Heart left ventricle (tissue), 16 donors: ENCODE results near the gene FLVCR2. TPM values are rescaled to one million over a fixed set of nuclear protein-coding genes. Genes with fewer than 3 reads are reported as not detected.

Experiments used
- ATAC-seq, 4 donors: fragments of 200-7000 bp; cut with Tn5 transposase; one replicate each; pipeline ENCODE4 v1.9.1; 2020 to 2022; ENCODE audit warnings: moderate library complexity in 4 of 4, mild to moderate bottlenecking in 3 of 4, moderate number of reproducible peaks in 1 of 4
- DNase-seq, 5 donors: peaks; one replicate each; pipeline ENCODE4 v3.0.0-alpha.2; 2020
- H3K27ac ChIP-seq, 12 donors: fragments of 200-600 bp; sonication (generic) in 4 of 12; one replicate each; pipeline versions ENCODE4 v1.5.0 to v1.8.0; 2016 to 2022; ENCODE audit warnings: mild to moderate bottlenecking in 2 of 12
- H3K27me3 ChIP-seq, 9 donors: fragments of 200-600 bp; sonication (generic) in 2 of 9; one replicate each; pipeline versions ENCODE4 v1.5.1 to v1.8.0; 2016 to 2022; ENCODE audit warnings: mild to moderate bottlenecking in 3 of 9
- H3K36me3 ChIP-seq, 9 donors: fragments of 200-600 bp; sonication (generic) in 2 of 9; one replicate each; pipeline versions ENCODE4 v1.5.0 to v1.8.0; 2018 to 2022; ENCODE audit warnings: mild to moderate bottlenecking in 2 of 9
- H3K4me1 ChIP-seq, 12 donors: fragments of 200-600 bp; sonication (generic) in 4 of 12; one replicate each; pipeline versions ENCODE4 v1.5.0 to v1.8.0; 2016 to 2022; ENCODE audit warnings: mild to moderate bottlenecking in 3 of 12
- H3K4me3 ChIP-seq, 12 donors: fragments of 200-600 bp; sonication (generic) in 4 of 12; one replicate each; pipeline versions ENCODE4 v1.5.0 to v1.8.0; 2017 to 2022; ENCODE audit warnings: mild to moderate bottlenecking in 9 of 12, moderate library complexity in 4 of 12
- H3K9me3 ChIP-seq, 12 donors: fragments of 200-600 bp; sonication (generic) in 4 of 12; one replicate each; pipeline versions ENCODE4 v1.5.0 to v1.8.0; 2016 to 2022; ENCODE audit warnings: mild to moderate bottlenecking in 1 of 12
- POLR2A ChIP-seq, 2 donors: fragments of 450-650 bp; IDR thresholded peaks; one replicate each; pipeline ENCODE4 v1.6.1; 2017; ENCODE audit warnings: antibody characterized with exemption in 2 of 2, mild to moderate bottlenecking in 2 of 2, moderate library complexity in 2 of 2
- WGBS, 4 donors: extraction: QIAGEN DNeasy Blood & Tissue Kit in 2 of 4; methylation state at CpG; one replicate each; pipeline versions ENCODE4 v1.1.5 to v1.1.7; 2013 to 2018; 5-methylcytosine and 5-hydroxymethylcytosine counted together
- intact Hi-C, 10 donors: fragments of 100-400 bp; cut with DNase I; formaldehyde crosslinking; loops; one replicate each; pipeline versions ENCODE4 v1.11.1 to v1.14.2; 2022
- polyA plus RNA-seq, 2 donors: library from polyadenylated mRNA; stranded (reverse); fragments of 200-250 nt; gene quantifications; one replicate each; pipeline ENCODE4 v1.2.3, GENCODE V29; 2013
- total RNA-seq, 9 donors: library from RNA; depleted of rRNA in 2 of 9; stranded (reverse); fragments of >200 nt in 2 of 9; fragmentation: NEBNext Ultra II Directional in 3 of 9; extraction: Animal tissue kit (Norgen Biotek cat#: 25700) in 3 of 9; gene quantifications; one replicate each; pipeline versions ENCODE4 v1.1.0 to v1.2.4, GENCODE V29; 2016 to 2023
- TF ChIP-seq, protein P1 (sequence below), 12 donors: fragments of 200-600 bp; sonication (generic) in 4 of 12; IDR thresholded peaks; one replicate each; pipeline versions ENCODE4 v1.5.0 to v1.8.0; 2018 to 2022; ENCODE audit warnings: antibody characterized with exemption in 12 of 12, mild to moderate bottlenecking in 5 of 12
- donor health status: ischemic (EF 13 %, LVEDD 7.1; RV severe dilation, severe dysfunction).
- donor health status: healthy with polysubstance abuse.
- donor health status: DM: no; HTN: yes; CAD: no.
- donor health status: DM: no; HTN: no; CAD: no.
- donor health status: ischemic (EF 25% LVEDD 6.9; RV normal size, moderate dysfunction).
- donor health status: ischemic (EF 25% LVEDD 5.7; RV mildly dilated, moderate dysfunction).
- donor health status: healthy.
- donor health status: DM: yes; HTN: yes; CAD: no.
- donor health status: ischemic (EF 35%, LVEDD 5.7; RV mildly dilated, moderate dysfunction).
- donor health status: nonischemic (EF 11% LVEDD 7.7; RV severe dilation, severe dysfunction).
- donor health status: DM: yes; HTN: yes; CAD: no.
- donor health status: PGD.
- donor health status: ischemic (EF 29% LVEDD 5.4; RV normal size, mild dysfunction).
- donor health status: nonischemic (EF 23%, LVEDD 6.1; RV moderate dilation, normal function).

FLVCR2 gene
- total and polyA plus RNA-seq, 11 donors: 0.50 to 11.7 (median 1.6) TPM

DNA sequence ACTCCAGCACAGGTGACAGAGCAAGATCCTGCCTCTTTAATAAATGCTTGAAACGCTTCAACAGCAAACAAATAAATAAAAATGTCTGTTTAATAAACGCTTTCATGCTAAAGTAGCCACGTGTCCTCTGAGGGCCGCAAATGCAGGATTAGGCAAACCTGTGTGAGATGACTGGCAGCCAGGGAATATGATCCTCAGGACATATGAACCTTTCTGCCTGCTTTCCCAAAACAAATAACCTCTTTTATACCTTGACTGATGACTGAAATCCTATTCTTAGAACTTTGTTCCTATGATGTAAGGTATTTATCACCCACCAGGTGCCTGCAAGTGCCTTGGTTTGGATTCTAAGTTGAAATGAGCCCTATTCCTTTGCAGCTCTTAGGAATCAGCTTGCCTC is 14.5 kb upstream of the FLVCR2 start:
- DNase-seq (no peak), ATAC-seq (no peak)
- no peaks in the 10 kb centered on the region for H3K27me3 ChIP-seq
- intact Hi-C loops: loop anchor here in 5 of 10 donors (5.0 kb wide), 2 partner anchors 67 to 257 kb away; no protein-coding TSS in a partner anchor
- H3K9me3 ChIP-seq: no peaks in the 10 kb centered on the region
- TF ChIP-seq, protein P1, sequence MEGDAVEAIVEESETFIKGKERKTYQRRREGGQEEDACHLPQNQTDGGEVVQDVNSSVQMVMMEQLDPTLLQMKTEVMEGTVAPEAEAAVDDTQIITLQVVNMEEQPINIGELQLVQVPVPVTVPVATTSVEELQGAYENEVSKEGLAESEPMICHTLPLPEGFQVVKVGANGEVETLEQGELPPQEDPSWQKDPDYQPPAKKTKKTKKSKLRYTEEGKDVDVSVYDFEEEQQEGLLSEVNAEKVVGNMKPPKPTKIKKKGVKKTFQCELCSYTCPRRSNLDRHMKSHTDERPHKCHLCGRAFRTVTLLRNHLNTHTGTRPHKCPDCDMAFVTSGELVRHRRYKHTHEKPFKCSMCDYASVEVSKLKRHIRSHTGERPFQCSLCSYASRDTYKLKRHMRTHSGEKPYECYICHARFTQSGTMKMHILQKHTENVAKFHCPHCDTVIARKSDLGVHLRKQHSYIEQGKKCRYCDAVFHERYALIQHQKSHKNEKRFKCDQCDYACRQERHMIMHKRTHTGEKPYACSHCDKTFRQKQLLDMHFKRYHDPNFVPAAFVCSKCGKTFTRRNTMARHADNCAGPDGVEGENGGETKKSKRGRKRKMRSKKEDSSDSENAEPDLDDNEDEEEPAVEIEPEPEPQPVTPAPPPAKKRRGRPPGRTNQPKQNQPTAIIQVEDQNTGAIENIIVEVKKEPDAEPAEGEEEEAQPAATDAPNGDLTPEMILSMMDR (IDR thresholded peaks at IDR 0.05): no peak
- no peak for TF ChIP-seq POLR2A (IDR thresholded peaks at IDR 0.05)
- peaks cover 0 to 17% (median 0%) of the 10 kb centered on the region in 12 donors for H3K4me1 ChIP-seq
- 83 to 88% (median 84%) methylated on average over 4 of the region's 4 CpGs for WGBS, 4 donors
- H3K36me3 ChIP-seq: no peaks in the 10 kb centered on the region
- H3K27ac ChIP-seq: no peak overlapping the region
- H3K4me3 ChIP-seq: no peak overlapping the region

DNA sequence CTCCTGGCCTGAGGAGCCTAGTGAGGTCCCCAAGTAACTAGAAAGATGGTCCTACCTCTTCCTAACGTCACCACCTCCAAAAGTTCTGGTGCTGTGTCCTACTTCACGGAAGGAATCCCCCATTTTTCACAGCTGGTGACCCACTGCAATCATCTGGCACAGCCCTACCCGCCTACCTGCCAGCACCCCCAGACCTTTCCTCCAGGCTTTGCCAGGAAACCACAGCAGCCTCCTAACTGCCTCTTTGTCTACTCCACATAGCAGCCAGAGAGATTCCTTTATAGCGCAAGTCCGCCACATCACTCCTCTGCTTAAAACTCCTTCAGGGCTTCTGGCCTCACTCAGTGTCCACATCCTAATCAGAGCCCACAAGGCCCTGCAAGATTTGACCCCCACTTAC is 13.4 kb upstream of the FLVCR2 start:
- no peak for TF ChIP-seq POLR2A (IDR thresholded peaks at IDR 0.05)
- TF ChIP-seq, protein P1 (IDR thresholded peaks at IDR 0.05): no peak
- 88 to 92% (median 90%) methylated on average over 5 of the region's 5 CpGs for WGBS, 4 donors
- no peak overlapping the region for H3K4me3 ChIP-seq
- ATAC-seq: no peak
- intact Hi-C loops: no loop called here
- DNase-seq: no peak
- no peak overlapping the region for H3K27ac ChIP-seq
- H3K27me3 ChIP-seq: no peaks in the 10 kb centered on the region
- no peaks in the 10 kb centered on the region for H3K9me3 ChIP-seq
- no peaks in the 10 kb centered on the region for H3K36me3 ChIP-seq
- peaks cover 0 to 12% (median 0%) of the 10 kb centered on the region in 12 donors for H3K4me1 ChIP-seq

DNA sequence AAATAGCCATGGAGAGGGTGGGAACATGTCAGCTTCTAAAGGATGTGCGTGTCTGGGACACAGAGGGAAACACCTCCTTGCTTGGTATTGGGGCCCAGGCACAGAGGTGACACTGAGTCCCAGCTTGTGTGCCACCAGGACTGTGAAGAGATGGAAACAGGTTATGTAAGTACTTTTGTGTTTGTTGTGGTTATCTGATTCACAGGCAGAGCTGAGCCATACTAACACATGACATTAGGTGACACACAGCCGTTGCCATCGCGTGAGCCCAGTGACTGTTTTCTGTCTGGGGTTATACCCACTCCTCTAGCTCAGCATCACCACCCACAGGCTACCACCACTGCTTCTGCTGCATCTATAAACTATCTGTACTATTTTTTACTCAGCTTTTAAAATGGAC is 12.1 kb upstream of the FLVCR2 start:
- H3K27me3 ChIP-seq: no peaks in the 10 kb centered on the region
- ATAC-seq: peak in 2 of 4 donors; percentile 34 to 58
- H3K36me3 ChIP-seq: no peaks in the 10 kb centered on the region
- DNase-seq: no peak
- intact Hi-C loops: no loop called here
- H3K27ac ChIP-seq: no peak overlapping the region
- TF ChIP-seq POLR2A (IDR thresholded peaks at IDR 0.05): no peak
- TF ChIP-seq, protein P1 (IDR thresholded peaks at IDR 0.05): no peak
- no peaks in the 10 kb centered on the region for H3K9me3 ChIP-seq
- H3K4me1 ChIP-seq: no peaks in the 10 kb centered on the region
- no peak overlapping the region for H3K4me3 ChIP-seq
- WGBS, 4 donors: 41 to 57% (median 49%) methylated on average over 4 of the region's 4 CpGs

DNA sequence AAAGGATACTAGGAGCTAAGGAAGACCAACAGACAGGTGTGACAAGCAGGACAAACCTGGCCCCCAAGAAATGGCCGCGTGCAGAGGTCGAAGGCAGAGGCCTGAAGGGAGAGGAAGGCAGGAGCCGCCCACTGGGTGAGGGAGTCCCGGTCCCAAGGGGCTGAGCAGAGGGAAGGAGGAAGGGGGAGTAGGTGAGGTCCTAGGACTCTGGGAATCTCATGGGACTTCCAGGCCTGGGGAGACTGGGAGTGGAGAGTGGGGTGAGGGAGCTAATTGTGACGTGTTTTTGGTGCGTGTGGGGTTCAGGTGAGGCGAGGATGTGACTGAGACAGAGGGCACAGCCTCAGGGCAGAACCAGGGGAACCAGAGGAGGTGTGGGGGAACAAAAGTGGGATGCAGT is 11.7 kb upstream of the FLVCR2 start:
- Histone ChIP-seq H3K9me3 (no peaks in the 10 kb centered on the region), H3K27ac (no peak overlapping the region), H3K27me3 (no peaks in the 10 kb centered on the region), H3K4me1 (no peaks in the 10 kb centered on the region), H3K36me3 (no peaks in the 10 kb centered on the region), H3K4me3 (no peak overlapping the region)
- 79 to 85% (median 81%) methylated on average over 8 of the region's 8 CpGs for WGBS, 4 donors
- DNase-seq (no peak), ATAC-seq (no peak)
- intact Hi-C loops: no loop called here
- no peak for TF ChIP-seq POLR2A (IDR thresholded peaks at IDR 0.05)
- TF ChIP-seq, protein P1 (IDR thresholded peaks at IDR 0.05): no peak
